MCF 10A (cell line): ENCODE measurements around the gene FRMD4B. TPM values are rescaled to one million over a fixed set of nuclear protein-coding genes. Genes with fewer than 3 reads are reported as not detected.
A peak's percentile ranks its signal among the peaks of the same experiment; 100 is the strongest.
"Not testable (repeated sequence)": the region's sequence is repeated elsewhere in the genome, so short reads cannot be mapped to it uniquely, and the experiment has no call there.

Experiments
- BruUV-seq: library from RNA; stranded (reverse); fragments of 400-500 nt; replicated peaks from 2 replicates; lab custom pipeline; 2021; lab: Mats Ljungman, UMichigan
- CTCF ChIA-PET: fragments of 300-600 bp; sonication (Branson Sonifier 250); formaldehyde crosslinking; extraction: SDS; loops from one replicate; lab custom pipeline; 2021; ENCODE audit warnings: antibody characterized with exemption, inconsistent platforms; lab: Yijun Ruan, JAX
- POLR2A ChIA-PET: fragments of 300-600, 350-650 bp; sonication (Branson Sonifier 250); formaldehyde crosslinking; extraction: SDS; loops from one replicate; lab custom pipeline; 2020; ENCODE audit warnings: antibody characterized with exemption, inconsistent platforms; lab: Yijun Ruan, JAX
- DNase-seq: peaks from one replicate; pipeline ENCODE4 v3.0.0-alpha.2; 2018; ENCODE audit not compliant: unreplicated experiment
- H3K27ac Mint-ChIP-seq: one replicate; pipeline ENCODE4 v1.8.0; 2022; ENCODE audit warnings: mild to moderate bottlenecking, low read depth, mixed read lengths; ENCODE audit not compliant: unreplicated experiment
- H3K27me3 Mint-ChIP-seq: one replicate; pipeline ENCODE4 v1.8.0; 2022; ENCODE audit warnings: mixed read lengths; ENCODE audit not compliant: insufficient read depth, unreplicated experiment
- H3K36me3 Mint-ChIP-seq: one replicate; pipeline ENCODE4 v1.8.0; 2022; ENCODE audit warnings: mild to moderate bottlenecking, moderate library complexity, mixed read lengths; ENCODE audit not compliant: insufficient read depth, unreplicated experiment
- H3K4me1 Mint-ChIP-seq: one replicate; pipeline ENCODE4 v1.8.0; 2022; ENCODE audit warnings: mixed read lengths; ENCODE audit not compliant: insufficient read depth, unreplicated experiment
- H3K4me3 Mint-ChIP-seq: one replicate; pipeline ENCODE4 v1.8.0; 2022; ENCODE audit warnings: mild to moderate bottlenecking, moderate library complexity, mixed read lengths; ENCODE audit not compliant: unreplicated experiment
- H3K9me3 Mint-ChIP-seq: one replicate; pipeline ENCODE4 v1.8.0; 2022; ENCODE audit warnings: mixed read lengths; ENCODE audit not compliant: unreplicated experiment
- CTCF ChIP-seq: fragments of 200-600 bp; IDR thresholded peaks from one replicate; pipeline ENCODE4 v1.8.0; 2022; ENCODE audit warnings: antibody characterized with exemption, mild to moderate bottlenecking; ENCODE audit not compliant: unreplicated experiment
- intact Hi-C: fragments of 100-400 bp; cut with micrococcal nuclease; formaldehyde crosslinking; loops from 2 replicates; pipeline ENCODE4 v1.14.1; 2022
- total RNA-seq: library from RNA; stranded (reverse); gene quantifications from 2 replicates; pipeline ENCODE4 v1.2.3, GENCODE V29; 2022

FRMD4B gene
- total RNA-seq, 1 experiment from 2014 or later, result 39.0 TPM

GRCh38 chr3:69324362-69325025, 61.4 kb downstream of the FRMD4B start:
- DNase-seq, result peak; percentile 51
- H3K27me3 Mint-ChIP-seq, result no peaks in the 10 kb centered on the region
- BruUV-seq, result no TSS peak
- POLR2A ChIA-PET, result interaction anchor here (1.7 kb wide), 1 partner anchor 8 kb away, joined by 4 read pairs; no protein-coding TSS in a partner anchor
- TF ChIP-seq CTCF, result peak; percentile 53
- intact Hi-C loops, result loop anchor here (1.0 kb wide), 3 partner anchors 86 to 347 kb away; no protein-coding TSS in a partner anchor
- H3K4me3 Mint-ChIP-seq, result no peak overlapping the region
- peaks cover 10% of the 10 kb centered on the region for H3K36me3 Mint-ChIP-seq
- H3K4me1 Mint-ChIP-seq, result peaks cover 11% of the 10 kb centered on the region
- no peak overlapping the region for H3K27ac Mint-ChIP-seq
- CTCF ChIA-PET, result interaction anchor here (0.6 to 4.5 kb wide), 22 partner anchors 12 to 600 kb away, joined by 3 to 48 read pairs (median 6); partner anchors contain the start of gene FRMD4B
- no peaks in the 10 kb centered on the region for H3K9me3 Mint-ChIP-seq

- CTCF ChIA-PET, result interaction anchor here (0.6 to 4.5 kb wide), 22 partner anchors 12 to 600 kb away, joined by 3 to 48 read pairs (median 6); partner anchors contain the start of gene FRMD4B
- intact Hi-C loops, result loop anchor here (1.0 kb wide), 3 partner anchors 86 to 347 kb away; no protein-coding TSS in a partner anchor
- Mint-ChIP-seq H3K27ac (no peak overlapping the region), H3K4me1 (peaks cover 10% of the 10 kb centered on the region), H3K36me3 (peaks cover 10% of the 10 kb centered on the region), H3K4me3 (no peak overlapping the region), H3K9me3 (no peaks in the 10 kb centered on the region), H3K27me3 (no peaks in the 10 kb centered on the region)
- no peak for DNase-seq
- BruUV-seq, result no TSS peak
- TF ChIP-seq CTCF, result no peak
- POLR2A ChIA-PET, result no interaction called here
Measured at GRCh38 chr3:69323941-69324340, 61.9 kb downstream of the FRMD4B start.

- H3K4me1 Mint-ChIP-seq, intact Hi-C loops, DNase-seq, H3K9me3 Mint-ChIP-seq, H3K4me3 Mint-ChIP-seq, H3K27me3 Mint-ChIP-seq, BruUV-seq, POLR2A ChIA-PET: not testable (repeated sequence)
- peaks cover 10% of the 10 kb centered on the region for H3K36me3 Mint-ChIP-seq
- CTCF ChIA-PET, result interaction anchor here (1.1 to 4.5 kb wide), 9 partner anchors 13 to 162 kb away, joined by 3 to 48 read pairs (median 11); no protein-coding TSS in a partner anchor
- H3K27ac Mint-ChIP-seq, result peak overlapping the region; percentile 81
Measured at GRCh38 chr3:69322512-69322911, 63.4 kb downstream of the FRMD4B start.

- intact Hi-C loops, result no loop called here
- no TSS peak for BruUV-seq
- CTCF ChIA-PET, result interaction anchor here (0.6 to 4.5 kb wide), 13 partner anchors 13 to 162 kb away, joined by 3 to 48 read pairs (median 4); no protein-coding TSS in a partner anchor
- no peaks in the 10 kb centered on the region for H3K27me3 Mint-ChIP-seq
- POLR2A ChIA-PET, result no interaction called here
- H3K36me3 Mint-ChIP-seq, result peaks cover 10% of the 10 kb centered on the region
- no peaks in the 10 kb centered on the region for H3K9me3 Mint-ChIP-seq
- DNase-seq, result no peak
- H3K4me1 Mint-ChIP-seq, result peaks cover 9% of the 10 kb centered on the region
- H3K27ac Mint-ChIP-seq, result no peak overlapping the region
- H3K4me3 Mint-ChIP-seq, result no peak overlapping the region
- TF ChIP-seq CTCF, result no peak
Measured at GRCh38 chr3:69322158-69322509, 63.8 kb downstream of the FRMD4B start.
